Transverse colon (tissue), 4 donors: ENCODE measurements around the gene DLX2.
"Not testable (repeated sequence)": the region's sequence is repeated elsewhere in the genome, so short reads cannot be mapped to it uniquely, and the experiment has no call there.

Experiments used
- EP300 ChIP-seq: sonication (generic); formaldehyde crosslinking; IDR thresholded peaks from one replicate; pipeline ENCODE4 v1.6.1; 2017; ENCODE audit warnings: antibody characterized with exemption, low read depth
- POLR2A ChIP-seq: fragments of 450-650 bp; IDR thresholded peaks from one replicate; pipeline ENCODE4 v1.6.1; 2016; ENCODE audit warnings: antibody characterized with exemption, mild to moderate bottlenecking, moderate library complexity
- POLR2AphosphoS5 ChIP-seq, 3 donors: sonication (generic); formaldehyde crosslinking; IDR thresholded peaks; one replicate each; pipeline ENCODE4 v1.6.1; 2016; ENCODE audit warnings: antibody characterized with exemption in 3 of 3
- TF ChIP-seq, protein P1 (sequence below), 5 experiments: fragments of 200-600 bp in 3 of 5; fragments of 450-650 bp in 2 of 5; sonication (generic) in 3 of 5; IDR thresholded peaks; 1 replicate in 2 of 5; 2 replicates in 3 of 5; pipeline ENCODE4 v1.5.1; 2016 to 2017; ENCODE audit warnings: antibody characterized with exemption in 5 of 5, inconsistent platforms in 3 of 5, mild to moderate bottlenecking in 2 of 5, moderate library complexity in 1 of 5

GRCh38 chr2:172067905-172068304, 34.8 kb downstream of the DLX2 start:
- TF ChIP-seq, protein P1, sequence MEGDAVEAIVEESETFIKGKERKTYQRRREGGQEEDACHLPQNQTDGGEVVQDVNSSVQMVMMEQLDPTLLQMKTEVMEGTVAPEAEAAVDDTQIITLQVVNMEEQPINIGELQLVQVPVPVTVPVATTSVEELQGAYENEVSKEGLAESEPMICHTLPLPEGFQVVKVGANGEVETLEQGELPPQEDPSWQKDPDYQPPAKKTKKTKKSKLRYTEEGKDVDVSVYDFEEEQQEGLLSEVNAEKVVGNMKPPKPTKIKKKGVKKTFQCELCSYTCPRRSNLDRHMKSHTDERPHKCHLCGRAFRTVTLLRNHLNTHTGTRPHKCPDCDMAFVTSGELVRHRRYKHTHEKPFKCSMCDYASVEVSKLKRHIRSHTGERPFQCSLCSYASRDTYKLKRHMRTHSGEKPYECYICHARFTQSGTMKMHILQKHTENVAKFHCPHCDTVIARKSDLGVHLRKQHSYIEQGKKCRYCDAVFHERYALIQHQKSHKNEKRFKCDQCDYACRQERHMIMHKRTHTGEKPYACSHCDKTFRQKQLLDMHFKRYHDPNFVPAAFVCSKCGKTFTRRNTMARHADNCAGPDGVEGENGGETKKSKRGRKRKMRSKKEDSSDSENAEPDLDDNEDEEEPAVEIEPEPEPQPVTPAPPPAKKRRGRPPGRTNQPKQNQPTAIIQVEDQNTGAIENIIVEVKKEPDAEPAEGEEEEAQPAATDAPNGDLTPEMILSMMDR (IDR thresholded peaks at IDR 0.05), result not testable (repeated sequence)
- not testable (repeated sequence) for TF ChIP-seq POLR2A; POLR2AphosphoS5 (IDR thresholded peaks at IDR 0.05); EP300
